HepG2 (cell line): ENCODE measurements around the gene IFT52. TPM values are rescaled to one million over a fixed set of nuclear protein-coding genes. Genes with fewer than 3 reads are reported as not detected.

ENCODE experiments used
- ATF5 ChIP-seq: sonication (generic); formaldehyde crosslinking; IDR thresholded peaks from 2 replicates; pipeline ENCODE4 v1.4.0; 2020; ENCODE audit warnings: mild to moderate bottlenecking, low read depth, missing genetic modification reagents
- E2F5 ChIP-seq: sonication (generic); formaldehyde crosslinking; conservative IDR thresholded peaks from 2 replicates; pipeline ENCODE4 v1.4.0; 2020; ENCODE audit warnings: missing genetic modification reagents
- GLI4 ChIP-seq: sonication (generic); formaldehyde crosslinking; IDR thresholded peaks from 2 replicates; pipeline ENCODE4 v1.5.1; 2020; ENCODE audit warnings: missing genetic modification reagents, mild to moderate bottlenecking, moderate library complexity, borderline replicate concordance
- GTF2F1 ChIP-seq: fragments of 150-350 bp; IDR thresholded peaks from 2 replicates; pipeline ENCODE4 v1.6.1; 2014; ENCODE audit warnings: low read length
- KLF11 ChIP-seq: IDR thresholded peaks from 2 replicates; pipeline ENCODE4 v1.6.1; 2016; ENCODE audit warnings: missing compliant biosample characterization
- MIXL1 ChIP-seq: IDR thresholded peaks from 2 replicates; pipeline ENCODE4 v1.6.1; 2016
- SALL2 ChIP-seq: sonication (generic); formaldehyde crosslinking; IDR thresholded peaks from 2 replicates; pipeline ENCODE4 v1.8.1; 2023; ENCODE audit warnings: mild to moderate bottlenecking, missing genetic modification reagents, inconsistent platforms
- ZNF138 ChIP-seq: sonication (generic); formaldehyde crosslinking; IDR thresholded peaks from 2 replicates; pipeline ENCODE4 v1.5.0; 2020; ENCODE audit warnings: mild to moderate bottlenecking, low read depth, missing genetic modification reagents
- ZNF160 ChIP-seq: sonication (generic); formaldehyde crosslinking; IDR thresholded peaks from 2 replicates; pipeline ENCODE4 v1.8.0; 2022; ENCODE audit warnings: mild to moderate bottlenecking, inconsistent platforms, missing genetic modification reagents
- ZNF180 ChIP-seq: sonication (generic); formaldehyde crosslinking; IDR thresholded peaks from 2 replicates; pipeline ENCODE4 v1.4.0; 2020; ENCODE audit warnings: low read depth, missing genetic modification reagents, borderline replicate concordance
- ZNF383 ChIP-seq: sonication (generic); formaldehyde crosslinking; IDR thresholded peaks from 2 replicates; pipeline ENCODE4 v1.4.0; 2020; ENCODE audit warnings: missing genetic modification reagents, mild to moderate bottlenecking, borderline replicate concordance
- ZNF431 ChIP-seq: sonication (generic); formaldehyde crosslinking; IDR thresholded peaks from 2 replicates; pipeline ENCODE4 v1.9.0; 2022; ENCODE audit warnings: missing genetic modification reagents, low read depth, mild to moderate bottlenecking, borderline replicate concordance
- ZNF468 ChIP-seq: sonication (generic); formaldehyde crosslinking; IDR thresholded peaks from 2 replicates; pipeline ENCODE4 v1.8.0; 2022; ENCODE audit warnings: mild to moderate bottlenecking, moderate library complexity, missing genetic modification reagents
- ZNF704 ChIP-seq: sonication (generic); formaldehyde crosslinking; IDR thresholded peaks from 2 replicates; pipeline ENCODE4 v1.8.1; 2023; ENCODE audit warnings: mild to moderate bottlenecking, inconsistent platforms, moderate library complexity, missing genetic modification reagents, borderline replicate concordance
- ZNF788 ChIP-seq: sonication (generic); formaldehyde crosslinking; IDR thresholded peaks from 2 replicates; pipeline ENCODE4 v1.5.0; 2020; ENCODE audit warnings: mild to moderate bottlenecking, missing genetic modification reagents, borderline replicate concordance
- ZZZ3 ChIP-seq: sonication (generic); formaldehyde crosslinking; IDR thresholded peaks from 2 replicates; pipeline ENCODE4 v1.4.0; 2020; ENCODE audit warnings: missing genetic modification reagents, mild to moderate bottlenecking, borderline replicate concordance
- polyA plus RNA-seq, 8 experiments: library from polyadenylated mRNA; depleted of rRNA in 3 of 8; stranded (reverse) in 7 of 8; unstranded in 1 of 8; fragments of >200 nt; fragmentation: Illumina TruSeq in 4 of 8; extraction: Trizol in 4 of 8; gene quantifications; 2 replicates each; pipeline versions ENCODE4 v1.2.1 to v1.2.3, GENCODE V29; 2011 to 2016; ENCODE audit warnings: low read depth in 4 of 8, missing spikeins in 1 of 8, mixed read lengths in 1 of 8; ENCODE audit not compliant: insufficient read depth in 1 of 8
- total RNA-seq, 5 experiments: library from RNA; depleted of rRNA; stranded (reverse); fragments of >200 nt; fragmentation: Illumina TruSeq; extraction: Trizol; gene quantifications; 2 replicates each; pipeline ENCODE4 v1.2.3, GENCODE V29; 2016; ENCODE audit warnings: low read depth in 1 of 5
- TF ChIP-seq, protein P1 (sequence below): sonication (generic); formaldehyde crosslinking; conservative IDR thresholded peaks from 2 replicates; pipeline ENCODE4 v1.4.0; 2020; ENCODE audit warnings: missing genetic modification reagents
- TF ChIP-seq, protein P2 (sequence below): sonication (generic); formaldehyde crosslinking; IDR thresholded peaks from 2 replicates; pipeline ENCODE4 v1.4.0; 2020; ENCODE audit warnings: mild to moderate bottlenecking, missing genetic modification reagents

Gene IFT52
- total and polyA plus RNA-seq, 2 of the 13 experiments (the other 11 are each of a cell fraction or from before 2014, with no cell fraction given) = 48.0 to 64.0 TPM

DNA sequence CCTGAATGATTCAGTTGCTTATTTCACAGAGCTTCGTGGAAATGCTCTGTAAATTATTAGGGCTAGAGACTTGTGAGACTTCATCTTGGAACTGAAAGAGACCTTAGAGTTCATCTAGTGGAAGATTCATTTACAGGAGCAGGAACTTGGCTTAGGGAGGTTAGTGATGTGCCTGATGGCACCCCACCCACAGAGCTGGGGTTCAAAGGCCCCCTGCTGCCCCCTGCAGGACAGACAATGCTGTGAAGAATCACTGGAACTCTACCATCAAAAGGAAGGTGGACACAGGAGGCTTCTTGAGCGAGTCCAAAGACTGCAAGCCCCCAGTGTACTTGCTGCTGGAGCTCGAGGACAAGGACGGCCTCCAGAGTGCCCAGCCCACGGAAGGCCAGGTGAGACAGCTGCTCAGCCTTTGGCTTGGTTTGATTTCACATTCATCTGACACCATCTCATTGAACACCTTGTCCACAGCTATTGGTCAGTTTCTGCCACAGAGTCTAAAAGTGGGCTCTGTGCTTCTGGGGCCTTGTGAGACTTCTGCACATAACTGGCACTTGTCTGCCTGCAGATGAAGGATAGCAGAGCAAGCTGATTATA, 101.3 kb downstream of the IFT52 start (continued):
- TF ChIP-seq E2F5 (CRISPR knock-in tag) (no peak), ZNF788 (peak; percentile 42; the same call in 1 of the 2 replicates), ZZZ3 (no peak), KLF11 (no peak), ATF5 (CRISPR knock-in tag) (no peak), ZNF160 (CRISPR knock-in tag) (no peak), GTF2F1 (no peak), SALL2 (CRISPR knock-in tag) (no peak), GLI4 (CRISPR knock-in tag) (no peak), ZNF383 (CRISPR knock-in tag) (no peak), ZNF431 (CRISPR knock-in tag) (no peak), MIXL1 (CRISPR knock-in tag) (0 out of 2 replicates have a peak, but pooled peaks have one; percentile 57), ZNF138 (CRISPR knock-in tag) (no peak), ZNF704 (CRISPR knock-in tag) (no peak), ZNF180 (CRISPR knock-in tag) (no peak), ZNF468 (CRISPR knock-in tag) (no peak)
- TF ChIP-seq, protein P1, sequence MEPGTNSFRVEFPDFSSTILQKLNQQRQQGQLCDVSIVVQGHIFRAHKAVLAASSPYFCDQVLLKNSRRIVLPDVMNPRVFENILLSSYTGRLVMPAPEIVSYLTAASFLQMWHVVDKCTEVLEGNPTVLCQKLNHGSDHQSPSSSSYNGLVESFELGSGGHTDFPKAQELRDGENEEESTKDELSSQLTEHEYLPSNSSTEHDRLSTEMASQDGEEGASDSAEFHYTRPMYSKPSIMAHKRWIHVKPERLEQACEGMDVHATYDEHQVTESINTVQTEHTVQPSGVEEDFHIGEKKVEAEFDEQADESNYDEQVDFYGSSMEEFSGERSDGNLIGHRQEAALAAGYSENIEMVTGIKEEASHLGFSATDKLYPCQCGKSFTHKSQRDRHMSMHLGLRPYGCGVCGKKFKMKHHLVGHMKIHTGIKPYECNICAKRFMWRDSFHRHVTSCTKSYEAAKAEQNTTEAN = no peak
- TF ChIP-seq, protein P2, sequence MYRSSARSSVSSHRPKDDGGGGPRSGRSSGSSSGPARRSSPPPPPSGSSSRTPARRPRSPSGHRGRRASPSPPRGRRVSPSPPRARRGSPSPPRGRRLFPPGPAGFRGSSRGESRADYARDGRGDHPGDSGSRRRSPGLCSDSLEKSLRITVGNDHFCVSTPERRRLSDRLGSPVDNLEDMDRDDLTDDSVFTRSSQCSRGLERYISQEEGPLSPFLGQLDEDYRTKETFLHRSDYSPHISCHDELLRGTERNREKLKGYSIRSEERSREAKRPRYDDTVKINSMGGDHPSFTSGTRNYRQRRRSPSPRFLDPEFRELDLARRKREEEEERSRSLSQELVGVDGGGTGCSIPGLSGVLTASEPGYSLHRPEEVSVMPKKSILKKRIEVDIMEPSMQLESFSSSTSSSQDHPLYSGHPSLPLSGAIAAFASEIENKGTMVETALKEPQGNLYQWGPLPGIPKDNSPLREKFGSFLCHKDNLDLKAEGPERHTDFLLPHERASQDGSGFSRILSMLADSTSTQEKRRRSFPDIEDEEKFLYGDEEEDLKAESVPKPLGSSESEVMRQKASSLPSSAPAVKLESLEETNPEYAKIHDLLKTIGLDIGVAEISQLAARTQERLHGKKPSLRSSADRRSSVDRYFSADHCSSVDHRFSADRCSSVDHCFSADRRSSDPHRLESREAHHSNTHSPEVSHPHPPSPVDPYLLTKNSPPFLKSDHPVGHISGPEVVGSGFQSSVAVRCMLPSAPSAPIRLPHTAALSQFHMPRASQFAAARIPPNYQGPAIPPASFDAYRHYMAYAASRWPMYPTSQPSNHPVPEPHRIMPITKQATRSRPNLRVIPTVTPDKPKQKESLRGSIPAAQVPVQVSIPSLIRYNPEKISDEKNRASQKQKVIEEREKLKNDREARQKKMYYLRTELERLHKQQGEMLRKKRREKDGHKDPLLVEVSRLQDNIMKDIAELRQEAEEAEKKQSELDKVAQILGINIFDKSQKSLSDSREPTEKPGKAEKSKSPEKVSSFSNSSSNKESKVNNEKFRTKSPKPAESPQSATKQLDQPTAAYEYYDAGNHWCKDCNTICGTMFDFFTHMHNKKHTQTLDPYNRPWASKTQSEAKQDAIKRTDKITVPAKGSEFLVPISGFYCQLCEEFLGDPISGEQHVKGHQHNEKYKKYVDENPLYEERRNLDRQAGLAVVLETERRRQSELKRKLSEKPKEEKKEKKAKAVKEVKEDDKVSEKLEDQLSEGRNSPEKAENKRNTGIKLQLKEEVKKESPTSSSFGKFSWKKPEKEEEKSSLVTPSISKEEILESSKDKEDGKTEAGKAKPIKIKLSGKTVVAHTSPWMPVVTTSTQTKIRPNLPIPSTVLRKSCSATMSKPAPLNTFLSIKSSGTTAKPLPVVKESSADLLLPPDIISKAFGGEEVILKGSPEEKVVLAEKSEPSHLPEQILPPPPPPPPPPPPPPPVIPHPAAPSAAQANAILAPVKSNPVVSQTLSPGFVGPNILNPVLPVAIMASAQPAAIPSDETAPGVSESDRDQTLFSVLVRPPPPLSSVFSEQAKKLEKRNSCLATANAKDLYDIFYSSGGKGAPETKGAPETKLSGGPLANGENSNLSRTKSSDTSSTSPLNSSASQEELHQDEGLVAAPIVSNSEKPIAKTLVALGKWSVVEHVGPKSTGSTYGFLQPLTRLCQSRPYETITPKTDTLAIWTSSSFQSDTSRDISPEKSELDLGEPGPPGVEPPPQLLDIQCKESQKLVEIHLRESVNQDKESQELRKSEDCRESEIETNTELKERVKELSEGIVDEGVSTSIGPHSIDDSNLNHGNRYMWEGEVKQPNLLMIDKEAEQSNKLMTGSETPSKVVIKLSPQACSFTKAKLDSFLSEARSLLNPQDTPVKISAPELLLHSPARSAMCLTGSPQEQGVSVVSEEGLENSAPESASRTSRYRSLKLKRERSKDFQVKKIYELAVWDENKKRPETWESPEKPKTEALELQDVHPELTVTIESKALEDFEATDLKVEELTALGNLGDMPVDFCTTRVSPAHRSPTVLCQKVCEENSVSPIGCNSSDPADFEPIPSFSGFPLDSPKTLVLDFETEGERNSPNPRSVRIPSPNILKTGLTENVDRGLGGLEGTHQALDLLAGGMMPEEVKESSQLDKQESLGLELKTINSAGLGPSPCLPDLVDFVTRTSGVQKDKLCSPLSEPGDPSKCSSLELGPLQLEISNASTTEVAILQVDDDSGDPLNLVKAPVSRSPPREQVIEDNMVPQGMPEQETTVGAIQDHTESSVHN (CRISPR knock-in tag) = no peak
